NCI-H146 treated with DMSO at 0.1 percent for 48 hours (cell line): ENCODE measurements around the gene XPA.
"Not testable (repeated sequence)": the region's sequence is repeated elsewhere in the genome, so short reads cannot be mapped to it uniquely, and the experiment has no call there.

Experiments
- DNase-seq: peaks from one replicate; lab custom pipeline; 2025; ENCODE audit not compliant: unreplicated experiment; lab: John Stamatoyannopoulos, UW

The XPA gene

DNA sequence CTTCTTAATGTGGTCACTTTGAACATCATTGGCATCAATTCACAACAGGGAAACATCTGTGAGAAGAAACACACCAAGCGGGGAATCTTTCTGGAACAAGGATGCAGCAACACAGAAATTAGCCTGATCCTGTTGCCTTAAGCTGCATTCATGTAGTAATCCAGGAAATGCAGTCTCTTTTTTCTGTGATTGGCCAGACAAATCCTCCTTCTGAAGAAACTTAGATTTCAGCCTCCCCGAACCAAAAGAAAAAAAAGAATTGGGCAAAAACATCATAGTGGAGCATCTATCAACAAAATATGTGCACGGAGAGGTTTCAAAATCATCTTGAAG is 7.2 kb upstream of the XPA start:
- DNase-seq, result no peak

GRCh38 chr9:97703437-97704344 is 6.6 kb upstream of the XPA start:
- DNase-seq, result no peak

DNA sequence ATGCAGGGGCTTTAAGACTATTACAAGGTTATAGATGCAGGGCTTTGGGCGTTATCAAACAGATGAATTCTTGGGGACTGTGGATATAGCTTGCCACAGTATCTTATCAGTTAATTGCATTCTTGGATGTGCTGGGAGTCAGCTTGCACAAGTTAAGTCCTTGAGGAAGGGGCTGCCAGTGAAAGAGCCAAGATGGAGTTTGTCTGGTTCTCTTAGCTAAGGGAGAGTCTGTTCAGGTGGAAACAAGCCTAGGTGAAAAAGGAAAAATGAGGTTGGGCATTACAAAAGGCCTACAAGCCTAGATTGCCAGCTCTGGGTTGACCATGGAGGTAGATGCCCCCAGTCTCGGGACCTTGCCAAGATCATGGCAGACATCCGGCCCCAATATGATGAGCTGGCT is 2.7 kb upstream of the XPA start:
- not testable (repeated sequence) for DNase-seq

DNA sequence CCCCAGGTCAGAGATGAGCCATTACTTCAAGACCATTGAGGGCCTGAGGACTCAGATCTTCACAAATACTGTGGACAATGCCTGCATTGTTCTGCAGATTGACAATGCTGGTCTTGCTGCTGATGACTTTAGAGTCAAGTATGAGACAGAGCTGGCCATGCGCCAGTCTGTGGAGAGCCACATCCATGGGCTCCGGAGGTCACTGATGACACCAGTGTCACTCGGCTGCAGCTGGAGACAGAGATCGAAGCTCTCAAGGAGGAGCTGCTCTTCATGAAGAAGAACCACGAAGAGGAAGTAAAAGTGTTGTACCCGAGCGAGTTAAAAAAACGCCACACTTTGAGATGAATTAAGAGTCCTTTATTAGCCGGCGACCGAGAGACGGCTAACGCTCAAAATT is 2.1 kb upstream of the XPA start:
- not testable (repeated sequence) for DNase-seq

DNA sequence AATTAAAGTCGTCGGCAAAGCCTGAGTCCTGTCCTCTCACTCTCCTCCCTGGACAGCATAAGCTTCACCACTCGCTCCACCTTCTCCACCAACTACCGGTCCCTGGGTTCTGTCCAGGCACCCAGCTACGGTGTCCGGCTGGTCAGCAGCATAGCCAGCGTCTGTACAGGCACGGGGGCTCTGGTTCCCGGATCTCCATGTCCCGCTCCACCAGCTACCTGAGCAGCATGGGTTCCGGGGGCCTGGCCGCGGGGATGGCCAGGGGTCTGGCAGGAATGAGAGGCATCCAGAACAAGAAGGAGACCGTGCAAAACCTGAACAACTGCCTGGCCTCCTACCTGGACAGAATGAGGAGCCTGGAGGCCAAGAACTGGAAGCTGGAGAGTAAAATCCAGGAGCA is 1.7 kb upstream of the XPA start:
- no peak for DNase-seq

- DNase-seq, result no peak
These were observed 697 bp upstream of the XPA start for GRCh38 chr9:97697837-97698236.

- DNase-seq, result no peak
These were observed 941 bp downstream of the XPA start for GRCh38 chr9:97695995-97696802.

DNA sequence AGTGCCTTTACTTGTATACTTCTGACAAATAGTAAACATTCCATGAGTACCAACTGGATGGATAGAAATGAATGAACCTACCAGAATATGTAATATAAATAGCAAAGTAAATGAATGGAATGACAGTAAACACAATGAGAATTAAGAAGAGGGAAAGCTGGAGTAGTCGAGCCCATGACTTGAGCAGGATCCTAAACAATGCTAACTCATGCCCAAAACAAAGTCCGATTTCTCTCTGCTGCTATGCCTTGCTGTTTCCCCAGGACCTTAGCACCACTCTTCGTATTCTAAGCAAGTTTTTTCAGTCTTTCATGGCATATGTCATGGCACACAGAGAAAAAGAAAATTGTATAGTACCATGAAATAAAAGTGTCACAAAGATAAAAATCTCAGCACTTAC is 1.8 kb downstream of the XPA start:
- no peak for DNase-seq

- no peak for DNase-seq
These were observed 2.4 kb downstream of the XPA start for GRCh38 chr9:97694769-97695168.

- no peak for DNase-seq
These were observed 7.5 kb downstream of the XPA start for GRCh38 chr9:97689401-97690180.

DNA sequence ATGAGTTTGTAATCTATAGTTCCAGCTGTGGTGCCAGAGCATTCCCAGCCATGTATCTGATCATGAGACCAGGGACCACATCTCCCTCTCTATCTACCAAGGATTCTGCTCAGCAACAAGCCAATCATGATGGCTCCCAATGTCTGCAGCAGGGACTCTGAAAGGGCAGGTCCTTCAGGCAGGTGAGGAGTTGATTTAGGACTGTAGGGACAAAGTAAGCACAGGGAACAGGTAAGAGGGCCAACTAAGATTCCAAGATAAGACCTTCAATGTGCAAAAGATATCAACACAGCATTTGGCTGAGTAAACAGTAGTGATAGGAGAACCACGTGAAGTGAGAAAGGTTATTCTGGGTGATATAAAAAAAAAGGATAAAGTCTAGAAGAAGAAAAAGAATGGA is 8.5 kb downstream of the XPA start:
- no peak for DNase-seq

DNA sequence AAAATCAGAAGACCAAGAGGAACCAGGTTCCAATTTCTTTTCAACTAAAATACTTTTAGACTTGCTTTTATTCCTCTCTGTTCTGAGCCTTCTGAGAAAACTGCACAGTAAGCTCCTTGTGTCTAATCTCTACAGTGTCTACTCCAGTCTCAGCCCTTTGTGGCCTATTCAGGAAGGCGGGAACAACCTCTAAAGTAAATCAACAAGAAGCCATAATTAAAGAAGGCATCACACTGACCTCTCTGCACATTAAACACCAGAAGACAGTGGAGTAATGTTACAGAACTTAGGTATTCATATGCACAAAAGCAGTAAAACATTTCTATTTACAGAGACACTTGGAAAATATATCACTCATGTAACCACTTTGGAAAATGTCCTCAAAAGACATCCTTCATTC is 14.9 kb downstream of the XPA start:
- no peak for DNase-seq

DNA sequence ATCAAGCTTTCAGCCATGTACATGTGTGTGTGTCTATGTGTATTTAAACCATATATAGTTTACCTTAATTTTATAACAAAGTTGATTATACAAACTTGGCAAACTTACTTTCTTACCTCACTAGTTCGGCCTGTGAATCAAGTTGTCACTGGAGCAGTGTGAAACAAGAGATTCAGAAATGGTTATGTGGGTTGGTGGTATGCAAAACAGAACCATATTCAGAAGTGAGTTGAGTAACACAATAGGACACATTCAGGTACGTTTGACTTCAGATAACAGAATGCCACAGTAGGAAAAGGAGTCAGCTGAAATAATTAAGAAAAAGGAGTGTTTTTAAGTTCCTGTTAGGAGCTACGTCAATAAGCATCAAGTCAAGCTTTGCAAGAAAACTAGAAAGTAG is 21.5 kb downstream of the XPA start:
- DNase-seq, result no peak

DNA sequence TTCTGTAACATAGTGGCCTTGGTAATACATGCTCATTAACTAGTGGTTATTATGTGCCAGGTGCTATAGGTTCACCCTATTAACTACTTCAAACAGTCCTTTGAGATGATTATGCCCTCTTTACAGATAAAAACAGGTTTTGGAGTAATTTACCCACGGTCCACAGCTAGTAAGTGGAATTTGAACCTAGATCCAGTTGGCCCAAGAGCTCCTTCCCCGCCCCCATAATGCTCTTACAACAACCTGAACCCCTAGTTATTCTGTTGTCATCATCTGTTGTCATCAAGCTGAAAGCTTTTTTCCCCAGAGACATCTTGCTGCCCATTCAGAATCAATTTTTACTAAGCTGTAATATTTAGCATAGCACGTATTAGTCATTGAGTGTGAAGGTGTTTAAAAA is 23.2 kb downstream of the XPA start:
- DNase-seq, result no peak

GRCh38 chr9:97672403-97672802 is 24.7 kb downstream of the XPA start:
- no peak for DNase-seq

DNA sequence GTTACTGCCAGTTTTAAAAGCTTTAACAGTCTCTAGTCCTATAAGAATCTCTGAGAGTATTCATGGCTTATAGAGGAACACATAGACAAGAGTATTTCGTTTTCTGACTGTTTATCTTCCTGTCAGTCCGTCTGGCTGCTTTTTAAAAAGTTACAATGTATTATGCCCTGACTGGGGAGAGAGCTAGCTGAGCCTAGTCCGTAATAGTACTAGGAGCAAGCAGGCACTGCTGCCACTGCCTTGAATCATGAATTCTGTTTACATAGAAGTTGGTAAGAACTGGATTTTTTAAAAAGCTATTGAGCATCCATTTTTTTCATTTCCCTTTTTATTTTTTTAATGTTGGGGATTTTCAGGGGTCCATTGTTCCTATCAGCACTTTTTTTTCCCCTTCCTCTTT is 26.6 kb downstream of the XPA start:
- no peak for DNase-seq

DNA sequence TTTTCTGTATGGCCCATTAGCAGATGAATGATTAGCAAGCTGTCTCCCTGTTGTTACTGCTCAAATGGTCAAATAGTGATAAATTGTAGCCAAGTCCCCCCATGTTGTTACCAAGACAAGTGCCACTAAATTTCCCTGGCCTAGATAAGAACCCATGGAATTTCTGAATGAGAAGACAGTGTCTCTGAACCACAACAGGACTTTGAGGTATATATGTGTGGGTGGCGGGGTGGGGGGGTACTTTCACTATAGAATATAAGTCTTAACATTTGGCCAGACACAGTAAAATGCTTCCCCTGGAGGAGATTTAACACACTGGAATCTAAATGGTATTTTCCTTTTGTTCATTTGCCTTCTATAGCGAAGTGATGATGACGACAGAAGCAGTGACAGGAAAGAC is 28.7 kb downstream of the XPA start:
- DNase-seq, result no peak

GRCh38 chr9:97666907-97667686 is 30.0 kb downstream of the XPA start:
- DNase-seq, result no peak

GRCh38 chr9:97665742-97666141 is 31.4 kb downstream of the XPA start:
- no peak for DNase-seq

- DNase-seq, result no peak
These were observed 36.3 kb downstream of the XPA start for GRCh38 chr9:97660847-97661246.

DNA sequence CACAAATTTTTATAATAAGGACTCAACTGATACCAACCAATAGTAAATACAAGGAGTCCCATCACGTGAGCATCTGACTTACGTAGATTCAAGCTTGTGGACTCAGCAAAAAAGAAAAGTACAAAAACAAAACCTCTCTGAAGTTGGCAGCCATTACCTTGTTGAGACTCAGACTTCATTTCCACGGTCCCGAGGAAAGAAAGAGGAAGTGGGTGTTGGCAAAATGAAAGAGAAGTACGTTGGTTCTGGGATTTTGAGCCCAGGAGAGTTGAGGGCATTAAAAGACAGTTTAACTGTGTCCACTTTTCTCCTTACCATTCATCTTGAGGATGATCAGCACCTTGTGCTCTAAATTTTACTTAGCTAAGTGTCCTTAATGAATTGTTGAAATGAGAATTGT is 36.8 kb downstream of the XPA start:
- no peak for DNase-seq
